Measurements from ENCODE around the gene PRR5.

DNA sequence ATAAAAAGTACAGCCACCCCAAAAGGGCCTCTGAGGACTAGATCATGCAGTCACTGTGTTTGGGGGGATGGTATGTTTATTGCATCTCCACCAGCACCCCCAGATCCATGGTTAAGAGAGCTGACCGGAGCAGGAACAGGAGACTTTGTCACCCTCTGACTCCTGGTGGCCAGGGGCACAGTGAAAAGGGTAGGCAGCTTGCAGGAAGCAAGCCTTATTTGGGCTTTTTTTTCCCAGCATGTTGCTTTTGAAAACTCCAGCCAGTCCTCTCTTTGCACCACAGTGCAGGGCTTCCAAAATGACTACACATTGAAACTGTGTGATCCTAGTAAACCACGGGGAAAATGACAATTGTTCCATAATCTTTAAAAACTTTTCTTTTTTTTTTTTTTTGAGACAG, 20.6 kb downstream of the PRR5 start:
- TF ChIP-seq, protein P1, sequence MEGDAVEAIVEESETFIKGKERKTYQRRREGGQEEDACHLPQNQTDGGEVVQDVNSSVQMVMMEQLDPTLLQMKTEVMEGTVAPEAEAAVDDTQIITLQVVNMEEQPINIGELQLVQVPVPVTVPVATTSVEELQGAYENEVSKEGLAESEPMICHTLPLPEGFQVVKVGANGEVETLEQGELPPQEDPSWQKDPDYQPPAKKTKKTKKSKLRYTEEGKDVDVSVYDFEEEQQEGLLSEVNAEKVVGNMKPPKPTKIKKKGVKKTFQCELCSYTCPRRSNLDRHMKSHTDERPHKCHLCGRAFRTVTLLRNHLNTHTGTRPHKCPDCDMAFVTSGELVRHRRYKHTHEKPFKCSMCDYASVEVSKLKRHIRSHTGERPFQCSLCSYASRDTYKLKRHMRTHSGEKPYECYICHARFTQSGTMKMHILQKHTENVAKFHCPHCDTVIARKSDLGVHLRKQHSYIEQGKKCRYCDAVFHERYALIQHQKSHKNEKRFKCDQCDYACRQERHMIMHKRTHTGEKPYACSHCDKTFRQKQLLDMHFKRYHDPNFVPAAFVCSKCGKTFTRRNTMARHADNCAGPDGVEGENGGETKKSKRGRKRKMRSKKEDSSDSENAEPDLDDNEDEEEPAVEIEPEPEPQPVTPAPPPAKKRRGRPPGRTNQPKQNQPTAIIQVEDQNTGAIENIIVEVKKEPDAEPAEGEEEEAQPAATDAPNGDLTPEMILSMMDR (IDR thresholded peaks at IDR 0.05; ENCODE audit: low read depth, low read length), result no peak
- no peak for TF ChIP-seq EZH2phosphoT487 (IDR thresholded peaks at IDR 0.05; ENCODE audit: low read depth)

Measured in OCI-LY3 (cell line).